GM23338 (cell line): ENCODE results near the gene ZBTB5. TPM values are rescaled to one million over a fixed set of nuclear protein-coding genes. Genes with fewer than 3 reads are reported as not detected.

Experiments used
- ATAC-seq: fragments of 200-7000 bp; cut with Tn5 transposase; 3 replicates; pipeline ENCODE4 v1.9.1; 2020
- DNase-seq: peaks from one replicate; pipeline ENCODE4 v3.0.0-alpha.2; 2015; ENCODE audit warnings: low spot score
- H2AFZ ChIP-seq: fragments of 200-600 bp; sonication (generic); 2 replicates; pipeline ENCODE4 v1.8.0; 2016; ENCODE audit warnings: antibody characterized with exemption, mild to moderate bottlenecking, moderate library complexity
- H3F3A ChIP-seq: fragments of 200-600 bp; sonication (generic); replicated peaks from 2 replicates; pipeline ENCODE4 v1.8.0; 2017; ENCODE audit warnings: antibody characterized with exemption, mixed run types, low read depth
- H3K27ac ChIP-seq: fragments of 200-600 bp; sonication (generic); 2 replicates; pipeline ENCODE4 v1.6.1; 2016; ENCODE audit warnings: low read depth
- H3K27me3 ChIP-seq: fragments of 200-600 bp; sonication (generic); 2 replicates; pipeline ENCODE4 v1.8.0; 2016; ENCODE audit warnings: mild to moderate bottlenecking, mixed run types, moderate library complexity; ENCODE audit not compliant: insufficient read depth
- H3K36me3 ChIP-seq: fragments of 200-600 bp; sonication (generic); 2 replicates; pipeline ENCODE4 v1.8.0; 2016; ENCODE audit warnings: mild to moderate bottlenecking; ENCODE audit not compliant: insufficient read depth
- H3K4me1 ChIP-seq: fragments of 200-600 bp; sonication (generic); 2 replicates; pipeline ENCODE4 v1.8.0; 2016; ENCODE audit warnings: mild to moderate bottlenecking, moderate library complexity; ENCODE audit not compliant: insufficient read depth
- H3K4me2 ChIP-seq: fragments of 200-600 bp; sonication (generic); 2 replicates; pipeline ENCODE4 v1.7.1; 2017; ENCODE audit warnings: mixed run types
- H3K4me3 ChIP-seq: fragments of 200-600 bp; sonication (generic); 2 replicates; pipeline ENCODE4 v1.6.1; 2016; ENCODE audit warnings: mixed run types
- H3K79me2 ChIP-seq: fragments of 200-600 bp; sonication (generic); replicated peaks from 2 replicates; pipeline ENCODE4 v1.8.0; 2017; ENCODE audit warnings: mild to moderate bottlenecking; ENCODE audit not compliant: insufficient read depth
- H3K9me2 ChIP-seq: fragments of 200-600 bp; sonication (generic); 2 replicates; pipeline ENCODE4 v1.8.0; 2017; ENCODE audit not compliant: insufficient read depth
- H4K20me1 ChIP-seq: fragments of 200-600 bp; sonication (generic); replicated peaks from 2 replicates; pipeline ENCODE4 v1.8.0; 2017; ENCODE audit warnings: mild to moderate bottlenecking; ENCODE audit not compliant: insufficient read depth
- H3K27ac Mint-ChIP-seq: 2 replicates; pipeline ENCODE4 v1.8.0; 2020; ENCODE audit warnings: inconsistent platforms, mild to moderate bottlenecking, moderate library complexity, mixed read lengths
- H3K27me3 Mint-ChIP-seq: 3 replicates; pipeline ENCODE4 v1.8.0; 2022; ENCODE audit warnings: low read depth, mild to moderate bottlenecking, moderate library complexity, mixed read lengths, inconsistent platforms; ENCODE audit not compliant: insufficient read depth, poor library complexity
- H3K36me3 Mint-ChIP-seq: 3 replicates; pipeline ENCODE4 v1.8.0; 2021; ENCODE audit warnings: low read depth, mild to moderate bottlenecking, inconsistent platforms, moderate library complexity, mixed read lengths
- H3K4me1 Mint-ChIP-seq: 3 replicates; pipeline ENCODE4 v1.8.0; 2020; ENCODE audit warnings: mild to moderate bottlenecking, inconsistent platforms, mixed read lengths
- H3K4me3 Mint-ChIP-seq: 3 replicates; pipeline ENCODE4 v1.8.0; 2021; ENCODE audit warnings: moderate library complexity, mild to moderate bottlenecking, inconsistent platforms, mixed read lengths
- H3K9me3 Mint-ChIP-seq: 3 replicates; pipeline ENCODE4 v1.8.0; 2020; ENCODE audit warnings: moderate library complexity, mild to moderate bottlenecking, inconsistent platforms, mixed read lengths
- POLR2AphosphoS5 ChIP-seq: IDR thresholded peaks from 2 replicates; pipeline ENCODE4 v1.6.1; 2016; ENCODE audit warnings: antibody characterized with exemption, low read depth
- ZNF331 ChIP-seq: fragments of 250-450 bp; sonication (Bioruptor Pico); IDR thresholded peaks from 2 replicates; pipeline ENCODE4 v1.5.0; 2020; ENCODE audit warnings: low read depth, mild to moderate bottlenecking, moderate library complexity
- polyA plus RNA-seq: library from polyadenylated mRNA; unstranded; fragments of >200 nt; fragmentation: Nextera tagmentation; extraction: Ambion mirVana; gene quantifications from 2 replicates; pipeline ENCODE4 v1.2.1, GENCODE V29; 2016
- total RNA-seq: library from RNA; depleted of rRNA; stranded (reverse); fragments of >200 nt; shearing (Covaris generic); gene quantifications from 2 replicates; pipeline ENCODE4 v1.2.3, GENCODE V29; 2014
- TF ChIP-seq, protein P1 (sequence below), 2 experiments: fragments of 200-600 bp in 1 of 2; sonication (generic) in 1 of 2; conservative IDR thresholded peaks; 2 replicates each; pipeline versions ENCODE4 v1.5.1 to v1.6.1; 2016 to 2017; ENCODE audit warnings: antibody characterized with exemption in 2 of 2, low read depth in 2 of 2, mild to moderate bottlenecking in 2 of 2, moderate library complexity in 1 of 2
- TF ChIP-seq, protein P2 (sequence below): IDR thresholded peaks from one replicate; pipeline ENCODE4 v1.6.1; 2018; ENCODE audit warnings: antibody characterized with exemption; ENCODE audit not compliant: unreplicated experiment
- TF ChIP-seq, protein P3 (sequence below): fragments of 250-450 bp; sonication (Bioruptor Pico); IDR thresholded peaks from 2 replicates; pipeline ENCODE4 v1.5.0; 2020; ENCODE audit warnings: mild to moderate bottlenecking, moderate library complexity

ZBTB5 gene
- total and polyA plus RNA-seq, 2 experiments from 2014 or later = 2.8 to 19.5 TPM

DNA sequence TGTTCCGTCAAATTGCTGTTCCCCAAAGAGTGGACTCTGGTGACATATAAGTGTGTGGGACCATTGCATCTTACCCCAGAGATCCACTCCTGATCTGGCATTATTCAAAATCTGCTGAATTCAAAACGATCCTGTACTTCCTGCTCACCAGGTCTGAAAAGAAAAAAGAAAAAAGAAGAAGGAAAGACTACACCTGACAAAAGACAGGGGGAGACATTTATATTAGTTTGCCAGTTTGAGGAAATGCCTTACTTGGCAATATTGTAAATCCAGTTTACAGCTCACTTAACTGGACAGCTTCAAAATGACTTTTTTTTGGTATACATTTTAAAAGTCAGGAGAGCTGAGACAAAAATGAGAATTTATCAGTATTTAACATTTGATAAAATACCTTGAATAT, 57.8 kb downstream of the ZBTB5 start:
- no peaks in the 10 kb centered on the region for H3K4me1 ChIP-seq
- no peak for TF ChIP-seq ZNF331 (CRISPR knock-in tag)
- TF ChIP-seq, protein P1, sequence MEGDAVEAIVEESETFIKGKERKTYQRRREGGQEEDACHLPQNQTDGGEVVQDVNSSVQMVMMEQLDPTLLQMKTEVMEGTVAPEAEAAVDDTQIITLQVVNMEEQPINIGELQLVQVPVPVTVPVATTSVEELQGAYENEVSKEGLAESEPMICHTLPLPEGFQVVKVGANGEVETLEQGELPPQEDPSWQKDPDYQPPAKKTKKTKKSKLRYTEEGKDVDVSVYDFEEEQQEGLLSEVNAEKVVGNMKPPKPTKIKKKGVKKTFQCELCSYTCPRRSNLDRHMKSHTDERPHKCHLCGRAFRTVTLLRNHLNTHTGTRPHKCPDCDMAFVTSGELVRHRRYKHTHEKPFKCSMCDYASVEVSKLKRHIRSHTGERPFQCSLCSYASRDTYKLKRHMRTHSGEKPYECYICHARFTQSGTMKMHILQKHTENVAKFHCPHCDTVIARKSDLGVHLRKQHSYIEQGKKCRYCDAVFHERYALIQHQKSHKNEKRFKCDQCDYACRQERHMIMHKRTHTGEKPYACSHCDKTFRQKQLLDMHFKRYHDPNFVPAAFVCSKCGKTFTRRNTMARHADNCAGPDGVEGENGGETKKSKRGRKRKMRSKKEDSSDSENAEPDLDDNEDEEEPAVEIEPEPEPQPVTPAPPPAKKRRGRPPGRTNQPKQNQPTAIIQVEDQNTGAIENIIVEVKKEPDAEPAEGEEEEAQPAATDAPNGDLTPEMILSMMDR (conservative IDR thresholded peaks at IDR 0.05; ENCODE audit: low read depth in 2 of 2) = peak in 1 of 2 experiments; percentile 72; a peak in 3 of 4 replicates
- no peaks in the 10 kb centered on the region for H3K79me2 ChIP-seq
- H2AFZ ChIP-seq = no peak overlapping the region
- Mint-ChIP-seq H3K36me3 (no peaks in the 10 kb centered on the region), H3K9me3 (no peaks in the 10 kb centered on the region), H3K4me1 (peaks cover 24% of the 10 kb centered on the region), H3K4me3 (no peak overlapping the region), H3K27ac (no peak overlapping the region), H3K27me3 (peaks cover 5% of the 10 kb centered on the region)
- ATAC-seq = no peak
- no peaks in the 10 kb centered on the region for H4K20me1 ChIP-seq
- H3K9me2 ChIP-seq = 0 out of 2 replicates have a peak, but pooled peaks cover 3% of the 10 kb centered on the region
- H3K4me2 ChIP-seq = no peak overlapping the region
- H3F3A ChIP-seq = 0 out of 2 replicates have a peak, but pooled peaks cover 4% of the 10 kb centered on the region
- no peaks in the 10 kb centered on the region for H3K27me3 ChIP-seq
- H3K27ac ChIP-seq = no peak overlapping the region
- DNase-seq = peak; percentile 45
- H3K4me3 ChIP-seq = no peak overlapping the region
- no peaks in the 10 kb centered on the region for H3K36me3 ChIP-seq

DNA sequence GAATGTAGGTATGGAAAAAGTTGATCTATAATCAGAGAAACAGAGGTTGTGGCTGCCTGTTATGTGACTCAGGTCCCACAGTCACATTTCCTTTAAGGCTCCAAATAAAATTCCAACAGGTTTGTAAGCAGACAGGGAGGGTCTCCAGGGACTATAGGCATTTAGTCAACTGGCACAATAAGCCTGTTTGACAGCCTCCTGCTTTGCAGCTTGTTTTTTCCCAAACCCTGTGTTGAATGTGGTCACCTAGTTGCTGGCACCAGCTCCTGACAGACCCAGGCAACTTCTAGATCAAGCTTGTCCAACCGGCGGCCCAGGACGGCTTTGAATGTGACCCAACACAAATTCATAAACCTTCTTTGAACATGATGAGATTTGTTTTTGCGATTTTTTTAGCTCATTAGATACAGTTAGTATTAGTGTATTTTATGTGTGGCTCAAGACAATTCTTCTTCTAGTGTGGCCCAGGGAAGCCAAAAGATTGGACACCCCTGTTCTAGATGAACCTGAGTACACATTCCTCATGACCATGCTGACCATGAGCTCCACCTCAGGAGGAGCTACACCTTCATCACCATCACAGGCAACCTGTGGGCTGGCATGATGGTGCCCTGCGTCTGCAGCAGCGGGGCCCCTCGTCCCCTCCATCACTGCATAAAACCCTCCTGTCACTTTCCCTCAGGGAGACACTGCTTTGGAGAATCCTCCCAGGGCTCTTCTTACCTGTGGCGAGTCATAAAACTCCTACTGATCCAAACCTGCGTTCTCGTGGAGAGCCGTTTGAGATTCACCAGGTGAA, 58.4 kb downstream of the ZBTB5 start:
- no peaks in the 10 kb centered on the region for H3K79me2 ChIP-seq
- no peaks in the 10 kb centered on the region for H4K20me1 ChIP-seq
- DNase-seq = no peak
- Mint-ChIP-seq H3K4me1 (peaks cover 18% of the 10 kb centered on the region), H3K36me3 (no peaks in the 10 kb centered on the region), H3K27ac (no peak overlapping the region), H3K9me3 (no peaks in the 10 kb centered on the region), H3K4me3 (no peak overlapping the region), H3K27me3 (peaks cover 5% of the 10 kb centered on the region)
- no peaks in the 10 kb centered on the region for H3K27me3 ChIP-seq
- no peak overlapping the region for H3K4me2 ChIP-seq
- ATAC-seq = no peak
- H3F3A ChIP-seq = 0 out of 2 replicates have a peak, but pooled peaks cover 4% of the 10 kb centered on the region
- H3K9me2 ChIP-seq = 0 out of 2 replicates have a peak, but pooled peaks cover 3% of the 10 kb centered on the region
- no peak overlapping the region for H3K27ac ChIP-seq
- H3K4me3 ChIP-seq = no peak overlapping the region
- no peaks in the 10 kb centered on the region for H3K4me1 ChIP-seq
- H3K36me3 ChIP-seq = no peaks in the 10 kb centered on the region
- H2AFZ ChIP-seq = no peak overlapping the region
- TF ChIP-seq, protein P2, sequence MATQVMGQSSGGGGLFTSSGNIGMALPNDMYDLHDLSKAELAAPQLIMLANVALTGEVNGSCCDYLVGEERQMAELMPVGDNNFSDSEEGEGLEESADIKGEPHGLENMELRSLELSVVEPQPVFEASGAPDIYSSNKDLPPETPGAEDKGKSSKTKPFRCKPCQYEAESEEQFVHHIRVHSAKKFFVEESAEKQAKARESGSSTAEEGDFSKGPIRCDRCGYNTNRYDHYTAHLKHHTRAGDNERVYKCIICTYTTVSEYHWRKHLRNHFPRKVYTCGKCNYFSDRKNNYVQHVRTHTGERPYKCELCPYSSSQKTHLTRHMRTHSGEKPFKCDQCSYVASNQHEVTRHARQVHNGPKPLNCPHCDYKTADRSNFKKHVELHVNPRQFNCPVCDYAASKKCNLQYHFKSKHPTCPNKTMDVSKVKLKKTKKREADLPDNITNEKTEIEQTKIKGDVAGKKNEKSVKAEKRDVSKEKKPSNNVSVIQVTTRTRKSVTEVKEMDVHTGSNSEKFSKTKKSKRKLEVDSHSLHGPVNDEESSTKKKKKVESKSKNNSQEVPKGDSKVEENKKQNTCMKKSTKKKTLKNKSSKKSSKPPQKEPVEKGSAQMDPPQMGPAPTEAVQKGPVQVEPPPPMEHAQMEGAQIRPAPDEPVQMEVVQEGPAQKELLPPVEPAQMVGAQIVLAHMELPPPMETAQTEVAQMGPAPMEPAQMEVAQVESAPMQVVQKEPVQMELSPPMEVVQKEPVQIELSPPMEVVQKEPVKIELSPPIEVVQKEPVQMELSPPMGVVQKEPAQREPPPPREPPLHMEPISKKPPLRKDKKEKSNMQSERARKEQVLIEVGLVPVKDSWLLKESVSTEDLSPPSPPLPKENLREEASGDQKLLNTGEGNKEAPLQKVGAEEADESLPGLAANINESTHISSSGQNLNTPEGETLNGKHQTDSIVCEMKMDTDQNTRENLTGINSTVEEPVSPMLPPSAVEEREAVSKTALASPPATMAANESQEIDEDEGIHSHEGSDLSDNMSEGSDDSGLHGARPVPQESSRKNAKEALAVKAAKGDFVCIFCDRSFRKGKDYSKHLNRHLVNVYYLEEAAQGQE = no peak
- TF ChIP-seq, protein P1 (conservative IDR thresholded peaks at IDR 0.05; ENCODE audit: low read depth in 2 of 2) = no peak
- TF ChIP-seq POLR2AphosphoS5 = no peak
- TF ChIP-seq, protein P3, sequence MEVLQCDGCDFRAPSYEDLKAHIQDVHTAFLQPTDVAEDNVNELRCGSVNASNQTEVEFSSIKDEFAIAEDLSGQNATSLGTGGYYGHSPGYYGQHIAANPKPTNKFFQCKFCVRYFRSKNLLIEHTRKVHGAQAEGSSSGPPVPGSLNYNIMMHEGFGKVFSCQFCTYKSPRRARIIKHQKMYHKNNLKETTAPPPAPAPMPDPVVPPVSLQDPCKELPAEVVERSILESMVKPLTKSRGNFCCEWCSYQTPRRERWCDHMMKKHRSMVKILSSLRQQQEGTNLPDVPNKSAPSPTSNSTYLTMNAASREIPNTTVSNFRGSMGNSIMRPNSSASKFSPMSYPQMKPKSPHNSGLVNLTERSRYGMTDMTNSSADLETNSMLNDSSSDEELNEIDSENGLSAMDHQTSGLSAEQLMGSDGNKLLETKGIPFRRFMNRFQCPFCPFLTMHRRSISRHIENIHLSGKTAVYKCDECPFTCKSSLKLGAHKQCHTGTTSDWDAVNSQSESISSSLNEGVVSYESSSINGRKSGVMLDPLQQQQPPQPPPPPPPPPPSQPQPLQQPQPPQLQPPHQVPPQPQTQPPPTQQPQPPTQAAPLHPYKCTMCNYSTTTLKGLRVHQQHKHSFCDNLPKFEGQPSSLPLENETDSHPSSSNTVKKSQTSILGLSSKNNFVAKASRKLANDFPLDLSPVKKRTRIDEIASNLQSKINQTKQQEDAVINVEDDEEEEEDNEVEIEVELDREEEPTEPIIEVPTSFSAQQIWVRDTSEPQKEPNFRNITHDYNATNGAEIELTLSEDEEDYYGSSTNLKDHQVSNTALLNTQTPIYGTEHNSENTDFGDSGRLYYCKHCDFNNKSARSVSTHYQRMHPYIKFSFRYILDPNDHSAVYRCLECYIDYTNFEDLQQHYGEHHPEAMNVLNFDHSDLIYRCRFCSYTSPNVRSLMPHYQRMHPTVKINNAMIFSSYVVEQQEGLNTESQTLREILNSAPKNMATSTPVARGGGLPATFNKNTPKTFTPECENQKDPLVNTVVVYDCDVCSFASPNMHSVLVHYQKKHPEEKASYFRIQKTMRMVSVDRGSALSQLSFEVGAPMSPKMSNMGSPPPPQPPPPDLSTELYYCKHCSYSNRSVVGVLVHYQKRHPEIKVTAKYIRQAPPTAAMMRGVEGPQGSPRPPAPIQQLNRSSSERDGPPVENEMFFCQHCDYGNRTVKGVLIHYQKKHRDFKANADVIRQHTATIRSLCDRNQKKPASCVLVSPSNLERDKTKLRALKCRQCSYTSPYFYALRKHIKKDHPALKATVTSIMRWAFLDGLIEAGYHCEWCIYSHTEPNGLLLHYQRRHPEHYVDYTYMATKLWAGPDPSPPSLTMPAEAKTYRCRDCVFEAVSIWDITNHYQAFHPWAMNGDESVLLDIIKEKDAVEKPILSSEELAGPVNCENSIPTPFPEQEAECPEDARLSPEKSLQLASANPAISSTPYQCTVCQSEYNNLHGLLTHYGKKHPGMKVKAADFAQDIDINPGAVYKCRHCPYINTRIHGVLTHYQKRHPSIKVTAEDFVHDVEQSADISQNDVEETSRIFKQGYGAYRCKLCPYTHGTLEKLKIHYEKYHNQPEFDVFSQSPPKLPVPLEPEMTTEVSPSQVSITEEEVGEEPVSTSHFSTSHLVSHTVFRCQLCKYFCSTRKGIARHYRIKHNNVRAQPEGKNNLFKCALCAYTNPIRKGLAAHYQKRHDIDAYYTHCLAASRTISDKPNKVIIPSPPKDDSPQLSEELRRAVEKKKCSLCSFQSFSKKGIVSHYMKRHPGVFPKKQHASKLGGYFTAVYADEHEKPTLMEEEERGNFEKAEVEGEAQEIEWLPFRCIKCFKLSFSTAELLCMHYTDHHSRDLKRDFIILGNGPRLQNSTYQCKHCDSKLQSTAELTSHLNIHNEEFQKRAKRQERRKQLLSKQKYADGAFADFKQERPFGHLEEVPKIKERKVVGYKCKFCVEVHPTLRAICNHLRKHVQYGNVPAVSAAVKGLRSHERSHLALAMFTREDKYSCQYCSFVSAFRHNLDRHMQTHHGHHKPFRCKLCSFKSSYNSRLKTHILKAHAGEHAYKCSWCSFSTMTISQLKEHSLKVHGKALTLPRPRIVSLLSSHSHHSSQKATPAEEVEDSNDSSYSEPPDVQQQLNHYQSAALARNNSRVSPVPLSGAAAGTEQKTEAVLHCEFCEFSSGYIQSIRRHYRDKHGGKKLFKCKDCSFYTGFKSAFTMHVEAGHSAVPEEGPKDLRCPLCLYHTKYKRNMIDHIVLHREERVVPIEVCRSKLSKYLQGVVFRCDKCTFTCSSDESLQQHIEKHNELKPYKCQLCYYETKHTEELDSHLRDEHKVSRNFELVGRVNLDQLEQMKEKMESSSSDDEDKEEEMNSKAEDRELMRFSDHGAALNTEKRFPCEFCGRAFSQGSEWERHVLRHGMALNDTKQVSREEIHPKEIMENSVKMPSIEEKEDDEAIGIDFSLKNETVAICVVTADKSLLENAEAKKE (CRISPR knock-in tag) = no peak
